Liver (tissue), 9 donors: ENCODE measurements around the gene LRRTM4. TPM values are rescaled to one million over a fixed set of nuclear protein-coding genes. Genes with fewer than 3 reads are reported as not detected.
"Not testable (repeated sequence)": the region's sequence is repeated elsewhere in the genome, so short reads cannot be mapped to it uniquely, and the experiment has no call there.

ENCODE experiments used
- DNase-seq: peaks from one replicate; pipeline ENCODE4 v3.0.0-alpha.2; 2017; ENCODE audit warnings: low spot score
- H3K27ac ChIP-seq, 2 donors: one replicate each; pipeline ENCODE4 v1.7.0; 2013; ENCODE audit warnings: inconsistent platforms in 2 of 2, low read length in 2 of 2, control low read depth in 1 of 2, low read depth in 1 of 2, mild to moderate bottlenecking in 1 of 2
- H3K27me3 ChIP-seq, 4 donors: one replicate each; pipeline versions ENCODE4 v1.6.1 to v1.7.0; 2013; ENCODE audit warnings: low read length in 3 of 4, inconsistent platforms in 1 of 4, mild to moderate bottlenecking in 1 of 4, moderate library complexity in 1 of 4; ENCODE audit not compliant: control insufficient read depth in 4 of 4, insufficient read depth in 4 of 4
- H3K36me3 ChIP-seq, 4 donors: one replicate each; pipeline versions ENCODE4 v1.6.1 to v1.7.0; 2013; ENCODE audit warnings: low read length in 3 of 4, mild to moderate bottlenecking in 3 of 4, low read depth in 1 of 4, moderate library complexity in 1 of 4; ENCODE audit not compliant: control insufficient read depth in 4 of 4, insufficient read depth in 3 of 4
- H3K4me1 ChIP-seq, 4 donors: one replicate each; pipeline versions ENCODE4 v1.6.1 to v1.7.0; 2013; ENCODE audit warnings: low read length in 3 of 4, mild to moderate bottlenecking in 3 of 4, moderate library complexity in 1 of 4; ENCODE audit not compliant: control insufficient read depth in 4 of 4, insufficient read depth in 4 of 4
- H3K4me3 ChIP-seq, 3 donors: one replicate each; pipeline versions ENCODE4 v1.6.1 to v1.7.0; 2013; ENCODE audit warnings: low read length in 3 of 3, control low read depth in 1 of 3, low read depth in 1 of 3, mild to moderate bottlenecking in 1 of 3
- H3K9ac ChIP-seq, 2 donors: one replicate each; pipeline ENCODE4 v1.7.0; 2013; ENCODE audit warnings: low read length in 2 of 2, mild to moderate bottlenecking in 2 of 2, moderate library complexity in 2 of 2, control low read depth in 1 of 2, low read depth in 1 of 2
- H3K9me3 ChIP-seq, 4 donors: one replicate each; pipeline versions ENCODE4 v1.6.1 to v1.7.0; 2013; ENCODE audit warnings: low read length in 3 of 4; ENCODE audit not compliant: control insufficient read depth in 4 of 4
- EGR1 ChIP-seq, 2 donors: IDR thresholded peaks; 2 replicates each; pipeline ENCODE4 v1.6.1; 2016 to 2018; ENCODE audit warnings: antibody characterized with exemption in 2 of 2, low read depth in 2 of 2
- FOXA1 ChIP-seq: IDR thresholded peaks from 2 replicates; pipeline ENCODE4 v1.6.1; 2016; ENCODE audit warnings: antibody characterized with exemption
- MAX ChIP-seq: IDR thresholded peaks from 2 replicates; pipeline ENCODE4 v1.6.1; 2016; ENCODE audit warnings: antibody characterized with exemption
- NR2F2 ChIP-seq: IDR thresholded peaks from 2 replicates; pipeline ENCODE4 v1.6.1; 2016; ENCODE audit warnings: antibody characterized with exemption
- TAF1 ChIP-seq: conservative IDR thresholded peaks from 2 replicates; pipeline ENCODE4 v1.6.1; 2016; ENCODE audit warnings: antibody characterized with exemption, mild to moderate bottlenecking
- YY1 ChIP-seq: IDR thresholded peaks from 2 replicates; pipeline ENCODE4 v1.6.1; 2016; ENCODE audit warnings: antibody characterized with exemption, mild to moderate bottlenecking
- ZBTB33 ChIP-seq: IDR thresholded peaks from 2 replicates; pipeline ENCODE4 v1.6.1; 2016; ENCODE audit warnings: antibody characterized with exemption
- WGBS: extraction: QIAGEN DNeasy Blood & Tissue Kit; methylation state at CpG from one replicate; pipeline ENCODE4 v1.1.7; 2013; 5-methylcytosine and 5-hydroxymethylcytosine counted together
- polyA plus RNA-seq, 2 donors: library from polyadenylated mRNA; stranded (reverse) in 1 of 2; unstranded in 1 of 2; fragments of 200-250 nt in 1 of 2; fragments of >200 nt in 1 of 2; fragmentation: Nextera tagmentation in 1 of 2; extraction: Ambion mirVana in 1 of 2; gene quantifications; one replicate each; pipeline versions ENCODE4 v1.2.1 to v1.2.3, GENCODE V29; 2013 to 2015
- total RNA-seq, 2 donors: library from RNA; depleted of rRNA; stranded (reverse); fragments of >200 nt; gene quantifications; one replicate each; pipeline ENCODE4 v1.2.3, GENCODE V29; 2014
- donor health status: healthy.
- donor health status: healthy.
- donor health status: healthy.
- donor health status: healthy.
- donor health status: healthy.

The LRRTM4 gene
- total and polyA plus RNA-seq, 4 donors: 0.06 to 0.09 (median 0.08) TPM; not detected in 1

- TF ChIP-seq ZBTB33: no peak
- no peak for TF ChIP-seq EGR1 (IDR thresholded peaks at IDR 0.05; ENCODE audit: low read depth in 2 of 2)
- TF ChIP-seq FOXA1: no peak
Measured at GRCh38 chr2:77179297-77179696, 342.9 kb downstream of the LRRTM4 start (continued).

- H3K36me3 ChIP-seq, H3K27me3 ChIP-seq, H3K27ac ChIP-seq, H3K4me1 ChIP-seq, DNase-seq, H3K9me3 ChIP-seq, H3K4me3 ChIP-seq, H3K9ac ChIP-seq: not testable (repeated sequence)
- 46% methylated on average over 4 of the region's 4 CpGs for WGBS
Measured at GRCh38 chr2:77175266-77175780, 346.9 kb downstream of the LRRTM4 start.

- no peak overlapping the region for H3K4me3 ChIP-seq
- TF ChIP-seq ZBTB33: no peak
- TF ChIP-seq EGR1 (IDR thresholded peaks at IDR 0.05; ENCODE audit: low read depth in 2 of 2): no peak
- TF ChIP-seq TAF1: no peak
- TF ChIP-seq FOXA1: no peak
- TF ChIP-seq MAX: no peak
- TF ChIP-seq NR2F2: no peak
- no peaks in the 10 kb centered on the region for H3K27me3 ChIP-seq
- WGBS: 62% methylated on average over 2 of the region's 2 CpGs
- H3K27ac ChIP-seq: no peak overlapping the region
- DNase-seq: no peak
- H3K36me3 ChIP-seq: no peaks in the 10 kb centered on the region
- no peak overlapping the region for H3K9ac ChIP-seq
- no peaks in the 10 kb centered on the region for H3K4me1 ChIP-seq
- H3K9me3 ChIP-seq: no peaks in the 10 kb centered on the region
Measured at GRCh38 chr2:77169426-77169825, 352.8 kb downstream of the LRRTM4 start.

- H3K9me3 ChIP-seq, H3K27ac ChIP-seq, H3K27me3 ChIP-seq, DNase-seq, H3K36me3 ChIP-seq, H3K9ac ChIP-seq, H3K4me1 ChIP-seq, H3K4me3 ChIP-seq: not testable (repeated sequence)
Measured at GRCh38 chr2:77164021-77164420, 358.2 kb downstream of the LRRTM4 start.

- no peak for DNase-seq
- TF ChIP-seq YY1: no peak
- no peak for TF ChIP-seq ZBTB33
- no peak for TF ChIP-seq TAF1
- WGBS: 88% methylated on average over 5 of the region's 5 CpGs
Measured at GRCh38 chr2:77161009-77161408, 361.2 kb downstream of the LRRTM4 start.

More at GRCh38 chr2:77161009-77161408, 361.2 kb downstream of the LRRTM4 start:
- Histone ChIP-seq H3K4me3 (no peak overlapping the region), H3K27me3 (no peaks in the 10 kb centered on the region), H3K36me3 (no peaks in the 10 kb centered on the region), H3K4me1 (no peaks in the 10 kb centered on the region), H3K27ac (no peak overlapping the region), H3K9ac (no peak overlapping the region), H3K9me3 (no peaks in the 10 kb centered on the region)
